ENCODE results near the gene PDE2A.
A peak's percentile ranks its signal among the peaks of the same experiment; 100 is the strongest.

The PDE2A gene

DNA sequence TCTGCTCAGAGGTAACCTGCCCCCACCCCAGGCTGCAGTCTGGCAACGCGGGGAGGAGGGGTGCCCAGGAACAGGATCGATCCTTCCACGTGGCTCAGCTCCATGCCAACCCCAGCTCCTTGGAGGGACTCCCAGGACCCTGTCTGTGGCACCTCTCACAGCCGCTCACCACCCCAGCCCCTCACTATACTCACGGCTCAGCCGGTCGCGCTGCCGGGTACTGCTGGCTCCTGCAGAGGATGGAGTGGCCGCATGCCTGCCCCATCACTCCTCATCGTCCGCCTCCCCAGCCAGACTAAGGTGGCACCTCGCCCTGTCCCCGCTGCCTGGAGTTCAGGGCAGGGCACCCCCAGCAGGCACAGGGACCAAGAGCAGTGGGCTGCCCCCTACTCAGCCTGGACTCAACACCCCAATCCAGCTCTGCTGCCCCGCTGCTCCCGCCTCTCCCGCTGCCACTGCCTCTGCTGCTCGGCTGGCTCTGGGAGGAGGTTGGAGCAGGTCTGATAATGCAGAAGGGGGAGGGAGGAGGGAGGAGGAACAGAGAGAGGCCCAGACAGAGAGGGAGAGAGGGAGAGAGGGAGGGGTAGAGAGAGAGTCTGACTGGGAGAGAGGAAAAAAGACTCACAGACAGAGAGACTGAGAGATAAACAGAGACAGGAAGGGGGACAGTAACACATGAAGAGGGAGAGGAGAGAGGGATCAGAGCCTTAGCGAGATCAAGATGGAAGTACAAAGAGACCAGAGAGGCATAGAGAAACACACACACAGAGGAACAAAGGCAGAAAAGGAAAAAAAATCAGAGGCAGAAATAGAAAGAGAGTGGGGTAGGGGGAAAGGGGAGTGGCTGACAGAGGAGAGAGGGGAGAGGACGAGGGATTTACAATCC is at the start of gene PDE2A:
TSS of gene PDE2A (minus strand) at position 480 of the 886 bp plus-strand sequence. CDS start at position 265, 215 bp downstream.
- no peak for DNase-seq

GRCh38 chr11:72723508-72723907 is 49.3 kb upstream of the PDE2A start:
- DNase-seq, result no peak

GRCh38 chr11:72722050-72722748 is 48.0 kb upstream of the PDE2A start:
- peak; percentile 87 for DNase-seq

- no peak for DNase-seq
Measured at GRCh38 chr11:72721689-72722049, 47.4 kb upstream of the PDE2A start.

- DNase-seq, result no peak
Measured at GRCh38 chr11:72721276-72721675, 47.1 kb upstream of the PDE2A start.

- DNase-seq, result no peak
Measured at GRCh38 chr11:72720784-72721183, 46.6 kb upstream of the PDE2A start.

- no peak for DNase-seq
Measured at GRCh38 chr11:72720047-72720446, 45.8 kb upstream of the PDE2A start.

DNA sequence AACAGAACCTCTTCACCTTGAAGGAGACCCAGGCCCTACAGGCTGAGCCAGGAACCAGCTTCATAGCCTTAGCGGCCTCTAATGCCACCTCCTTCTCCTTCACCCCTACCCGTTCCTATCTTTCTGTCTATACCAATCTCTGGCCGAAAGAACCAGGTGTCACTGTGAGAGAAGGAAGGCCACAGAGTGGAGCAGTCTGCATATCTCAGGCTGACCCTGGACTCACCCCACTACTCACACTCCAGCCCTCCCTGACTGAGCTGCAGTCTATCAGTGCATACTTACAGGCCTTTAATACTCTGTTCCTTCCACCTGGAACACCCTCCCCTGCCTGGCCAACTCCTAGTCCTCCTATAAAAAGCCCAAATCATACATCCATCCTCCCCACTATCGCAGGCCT is 45.3 kb upstream of the PDE2A start:
- DNase-seq, result no peak

- no peak for DNase-seq
Measured at GRCh38 chr11:72719144-72719543, 44.9 kb upstream of the PDE2A start.

DNA sequence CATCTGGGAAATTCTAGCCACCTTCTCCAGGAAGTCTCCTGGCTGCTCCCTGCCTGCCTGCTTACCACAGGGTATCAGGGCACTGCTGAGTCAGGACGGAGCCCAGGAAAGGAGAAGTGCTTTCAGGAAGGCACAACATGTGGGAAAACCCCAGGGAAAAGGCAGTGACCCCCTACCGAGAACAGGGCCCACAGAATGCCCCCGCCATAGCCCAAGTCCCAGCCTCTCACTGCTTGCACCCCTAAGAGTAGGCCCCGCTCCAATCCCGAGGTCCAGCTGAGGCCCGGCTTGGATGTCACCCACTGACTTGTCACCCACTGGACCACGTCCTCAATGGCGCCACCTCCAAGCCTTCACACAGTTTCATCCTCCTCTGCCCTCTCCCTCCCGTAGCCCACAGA is 43.9 kb upstream of the PDE2A start:
- no peak for DNase-seq

- no peak for DNase-seq
Measured at GRCh38 chr11:72716788-72717435, 42.7 kb upstream of the PDE2A start.

GRCh38 chr11:72716290-72716689 is 42.1 kb upstream of the PDE2A start:
- no peak for DNase-seq

GRCh38 chr11:72712841-72713240 is 38.6 kb upstream of the PDE2A start:
- no peak for DNase-seq

GRCh38 chr11:72712168-72712751 is 38.0 kb upstream of the PDE2A start:
- DNase-seq, result no peak

DNA sequence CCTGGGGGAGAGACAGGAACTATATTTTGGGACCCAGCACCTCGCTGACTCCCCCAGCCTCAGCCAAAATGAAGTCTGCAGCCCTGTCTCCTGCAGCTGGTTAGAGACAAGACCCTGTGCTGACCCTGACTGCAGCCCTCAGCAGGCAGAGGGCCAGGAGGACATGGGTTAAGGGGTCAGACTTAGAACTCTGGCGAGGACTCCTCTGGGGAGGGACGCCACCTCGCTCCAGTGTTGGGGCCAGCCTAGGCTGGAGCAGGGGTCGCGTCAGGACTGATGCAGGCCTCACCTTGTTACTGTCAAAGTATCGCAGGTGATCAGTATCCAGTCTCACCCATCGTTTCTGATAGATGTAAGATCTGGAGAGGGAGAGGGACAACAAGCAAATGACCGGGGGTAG is 36.9 kb upstream of the PDE2A start:
- DNase-seq, result no peak

DNA sequence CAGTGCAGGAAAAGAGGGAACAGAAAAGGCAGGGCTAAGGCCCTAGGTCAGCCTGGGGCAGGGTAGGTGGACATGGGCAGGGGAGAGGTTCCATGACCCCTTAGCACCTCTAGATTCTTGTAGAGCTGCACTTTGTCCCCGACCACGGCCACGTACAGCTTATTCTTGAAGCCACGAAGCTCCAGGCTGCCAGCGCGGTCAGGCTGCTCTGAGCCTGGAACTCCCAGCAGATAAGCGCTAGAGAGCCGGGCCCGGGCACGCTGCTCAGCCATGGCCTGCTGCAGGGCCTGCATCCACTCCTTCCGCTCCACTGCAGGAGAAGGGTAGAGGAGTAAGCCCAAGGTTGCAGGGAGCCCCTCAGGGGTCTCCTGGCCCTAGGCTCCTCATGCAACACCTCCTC is 36.1 kb upstream of the PDE2A start:
- no peak for DNase-seq

- DNase-seq, result no peak
Measured at GRCh38 chr11:72709478-72710238, 35.4 kb upstream of the PDE2A start.

DNA sequence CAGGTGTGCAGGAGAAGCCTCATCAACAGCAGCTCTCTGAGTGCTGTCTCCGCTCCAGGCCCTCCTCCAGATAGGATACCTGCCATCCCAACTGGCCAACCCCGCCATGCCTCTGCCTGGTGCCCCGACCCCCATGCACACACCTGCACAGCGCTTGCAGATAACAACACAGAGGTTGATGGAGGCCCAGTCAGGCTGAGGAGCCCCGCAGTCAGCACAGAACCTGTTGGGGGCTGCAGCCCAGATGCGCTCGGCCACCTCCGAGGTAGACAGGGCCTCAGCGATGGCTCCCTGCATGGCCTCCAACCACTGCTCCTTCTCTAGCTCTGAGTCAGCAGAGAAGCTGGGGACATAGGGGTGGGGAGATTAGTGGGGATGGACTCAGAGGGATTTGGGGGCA is 32.8 kb upstream of the PDE2A start:
- DNase-seq, result no peak

DNA sequence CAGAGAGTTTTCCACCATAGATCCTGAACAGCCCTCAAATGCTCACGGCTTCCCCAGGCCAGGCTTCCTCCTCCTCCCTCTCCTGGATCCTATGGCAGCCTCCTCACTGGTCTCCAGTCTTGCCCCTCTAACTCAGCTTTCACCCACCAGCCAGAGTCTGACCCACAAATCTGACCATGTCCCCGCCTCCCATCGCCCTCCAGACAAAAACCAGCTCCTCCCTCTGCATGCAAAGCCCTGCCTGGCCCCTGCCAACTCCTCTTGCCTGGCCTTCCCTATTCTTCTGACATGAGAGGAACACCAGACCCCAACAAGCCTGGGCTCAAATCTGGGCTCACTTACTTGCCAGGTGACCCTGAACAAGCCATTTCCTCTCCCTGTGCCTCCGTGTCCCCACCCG is 32.4 kb upstream of the PDE2A start:
- no peak for DNase-seq

GRCh38 chr11:72705442-72706365 is 31.5 kb upstream of the PDE2A start:
- no peak for DNase-seq

GRCh38 chr11:72704783-72705265 is 30.6 kb upstream of the PDE2A start:
- no peak for DNase-seq

Measured in GDM1 (cell line).